Measurements from ENCODE around the gene ADGRA1. TPM values are rescaled to one million over a fixed set of nuclear protein-coding genes. Genes with fewer than 3 reads are reported as not detected.
"Not testable (repeated sequence)": the region's sequence is repeated elsewhere in the genome, so short reads cannot be mapped to it uniquely, and the experiment has no call there.

The ADGRA1 gene, protein sequence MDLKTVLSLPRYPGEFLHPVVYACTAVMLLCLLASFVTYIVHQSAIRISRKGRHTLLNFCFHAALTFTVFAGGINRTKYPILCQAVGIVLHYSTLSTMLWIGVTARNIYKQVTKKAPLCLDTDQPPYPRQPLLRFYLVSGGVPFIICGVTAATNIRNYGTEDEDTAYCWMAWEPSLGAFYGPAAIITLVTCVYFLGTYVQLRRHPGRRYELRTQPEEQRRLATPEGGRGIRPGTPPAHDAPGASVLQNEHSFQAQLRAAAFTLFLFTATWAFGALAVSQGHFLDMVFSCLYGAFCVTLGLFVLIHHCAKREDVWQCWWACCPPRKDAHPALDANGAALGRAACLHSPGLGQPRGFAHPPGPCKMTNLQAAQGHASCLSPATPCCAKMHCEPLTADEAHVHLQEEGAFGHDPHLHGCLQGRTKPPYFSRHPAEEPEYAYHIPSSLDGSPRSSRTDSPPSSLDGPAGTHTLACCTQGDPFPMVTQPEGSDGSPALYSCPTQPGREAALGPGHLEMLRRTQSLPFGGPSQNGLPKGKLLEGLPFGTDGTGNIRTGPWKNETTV
- total RNA-seq, result not detected

GRCh38 chr10:133087679-133088178 lies at the start of gene ADGRA1:
Gene ADGRA1 (plus strand): TSS chr10:133087924. CDS start chr10:133088910, 986 bp downstream.
- no peak for DNase-seq

DNA sequence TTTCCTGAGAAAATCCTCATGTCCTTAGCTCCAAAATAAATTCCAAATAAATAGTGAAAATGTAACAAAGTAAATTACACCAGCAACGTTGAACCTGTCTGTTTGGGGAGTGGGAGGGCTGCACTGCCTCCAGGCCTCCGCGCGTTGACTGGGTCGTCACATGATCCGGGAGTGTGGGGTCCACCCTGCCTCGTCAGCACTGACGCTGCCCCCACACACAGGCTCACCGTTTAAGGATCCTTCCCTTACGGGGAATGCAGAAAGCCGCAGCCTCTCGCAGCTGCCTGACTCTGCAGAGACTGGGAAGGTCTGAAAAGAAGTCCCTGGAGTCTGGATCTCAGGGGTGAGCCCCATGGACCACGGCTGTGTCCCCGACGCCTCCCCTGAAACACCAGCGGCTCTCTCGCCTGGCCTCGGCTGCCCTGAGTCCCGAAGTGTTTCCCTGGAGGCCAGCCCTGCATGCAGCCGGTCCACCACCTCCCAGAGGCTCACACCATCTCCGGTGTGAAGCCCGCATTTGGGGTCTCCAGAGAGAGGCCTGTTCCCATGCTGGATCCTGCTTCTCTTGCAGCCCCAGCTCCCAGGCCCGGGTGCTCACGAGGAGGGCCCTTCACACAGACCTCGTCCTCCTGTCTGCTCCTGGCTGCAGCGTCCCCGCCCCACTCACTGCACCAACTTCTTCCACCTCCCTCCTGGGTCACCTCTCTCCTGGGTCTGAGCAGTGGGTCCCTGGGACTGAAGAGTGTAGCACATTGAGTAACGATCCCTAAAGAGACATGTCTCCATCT lies 49.5 kb upstream of the ADGRA1 start:
- DNase-seq, result no peak

GRCh38 chr10:133039107-133039802 lies 48.5 kb upstream of the ADGRA1 start:
- no peak for DNase-seq

DNA sequence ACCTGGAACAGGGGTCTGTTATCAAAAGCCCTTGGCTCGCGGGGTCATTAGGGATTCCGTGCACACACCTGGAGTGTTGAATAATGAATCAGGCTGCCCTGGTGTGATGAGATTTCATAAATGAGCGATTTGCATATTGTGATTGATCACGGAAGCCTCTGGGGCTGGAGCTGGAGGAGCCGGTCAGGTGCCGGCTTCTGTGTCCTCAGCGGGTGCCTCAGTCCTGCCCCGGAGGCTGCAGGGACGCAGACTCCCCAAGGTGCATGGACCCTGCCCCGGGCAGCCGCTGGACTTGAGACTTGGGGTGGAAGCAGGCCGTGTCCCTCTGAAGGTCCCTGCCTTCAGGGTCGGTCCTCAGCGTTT lies 47.9 kb upstream of the ADGRA1 start:
- no peak for DNase-seq

DNA sequence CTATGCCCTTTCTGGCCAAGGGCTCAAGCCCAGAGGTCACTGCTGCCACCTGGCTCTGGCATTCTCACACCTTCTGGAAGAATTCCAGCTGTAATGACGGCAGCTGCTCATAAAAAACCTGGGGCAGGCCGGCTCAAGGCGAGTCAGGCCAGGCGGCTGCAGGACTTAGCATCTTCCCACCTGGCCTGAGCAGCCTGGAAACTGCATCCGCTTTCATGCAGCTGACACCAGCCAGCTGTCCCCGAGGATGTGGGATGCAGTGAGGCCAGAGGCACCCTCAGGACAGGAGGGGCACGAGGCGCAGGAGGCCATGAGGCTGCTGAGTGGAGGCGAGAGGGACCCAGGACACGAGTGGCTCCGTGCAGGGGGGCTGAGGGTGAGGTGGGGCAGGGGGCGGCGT lies 47.5 kb upstream of the ADGRA1 start:
- no peak for DNase-seq

DNA sequence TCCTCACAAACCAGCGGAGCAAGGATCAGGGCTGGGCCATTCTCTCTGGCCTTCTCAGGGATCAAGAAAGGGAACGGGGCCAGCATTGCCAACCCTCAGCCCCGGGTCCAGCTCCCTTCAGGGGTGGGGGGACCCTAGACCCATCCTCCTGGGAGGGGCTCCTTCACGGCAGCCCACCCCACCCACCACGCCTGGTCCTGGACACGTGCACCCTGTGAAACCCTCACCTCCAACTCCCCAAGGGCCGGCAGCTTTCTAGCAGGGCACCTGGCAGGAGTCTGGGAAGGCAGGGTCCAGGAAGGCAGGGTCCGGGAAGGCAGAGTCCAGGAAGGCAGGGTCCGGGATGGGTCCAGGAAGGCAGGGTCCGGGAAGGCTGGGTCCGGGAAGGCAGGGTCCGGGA lies 46.6 kb upstream of the ADGRA1 start:
- no peak for DNase-seq

DNA sequence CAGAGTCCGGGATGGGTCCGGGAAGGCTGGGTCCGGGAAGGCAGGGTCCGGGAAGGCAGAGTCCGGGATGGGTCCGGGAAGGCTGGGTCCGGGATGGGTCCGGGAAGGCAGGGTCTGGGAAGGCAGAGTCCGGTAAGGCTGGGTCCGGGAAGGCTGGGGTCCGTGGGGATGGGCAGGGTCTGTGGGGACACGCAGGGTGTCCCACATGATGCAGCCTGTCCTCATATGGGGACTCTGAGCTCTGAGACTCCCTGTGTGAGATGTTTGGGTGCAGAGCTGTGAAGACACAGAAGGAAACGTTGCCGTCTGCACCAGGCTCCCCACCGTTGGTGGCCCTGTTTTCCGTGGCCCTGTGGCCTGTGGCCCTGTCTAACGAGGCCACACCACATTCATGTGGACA lies 45.7 kb upstream of the ADGRA1 start:
- DNase-seq, result no peak

DNA sequence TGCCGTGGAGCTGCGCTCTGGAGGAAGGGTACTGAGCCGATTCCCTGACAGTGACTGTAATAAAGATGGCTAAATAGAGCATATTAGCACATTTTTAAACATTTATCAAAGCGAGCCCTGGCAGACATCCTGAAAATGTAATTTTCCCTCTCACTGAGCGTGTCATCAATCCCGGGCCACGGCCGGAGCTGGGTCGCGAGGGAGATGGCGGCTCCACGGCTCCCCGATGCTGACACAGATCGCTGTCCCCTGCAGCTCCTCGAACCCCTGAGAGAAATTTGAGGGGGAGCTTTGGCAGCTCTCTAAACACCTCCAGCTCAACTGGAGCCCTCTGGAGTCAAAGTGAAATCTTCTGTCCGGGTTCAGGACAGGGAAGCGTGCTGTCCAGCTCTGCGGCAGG lies 44.9 kb upstream of the ADGRA1 start:
- no peak for DNase-seq

- DNase-seq, result no peak
Measured at GRCh38 chr10:133043541-133044225, 44.0 kb upstream of the ADGRA1 start.

DNA sequence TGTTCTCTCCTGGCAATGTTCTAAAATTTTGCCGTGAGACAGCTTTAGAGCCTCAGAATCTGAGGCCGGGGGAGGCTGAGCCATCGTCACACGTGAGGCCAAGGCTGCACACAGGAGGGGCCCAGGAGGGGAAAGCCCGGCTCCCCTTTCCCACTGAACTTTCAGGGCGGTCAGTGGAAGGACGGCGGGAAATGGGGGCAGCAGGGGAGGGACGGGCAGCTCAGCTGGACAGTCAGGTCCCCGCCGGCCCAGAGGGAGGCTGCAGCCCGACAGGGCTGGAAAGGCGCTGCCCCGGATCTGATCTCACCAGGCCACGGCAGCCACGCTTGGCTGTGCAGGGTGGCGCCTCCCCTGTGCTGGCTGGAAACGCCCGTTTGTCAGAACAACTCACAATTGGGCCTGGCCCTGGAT lies 43.3 kb upstream of the ADGRA1 start:
- DNase-seq, result no peak

DNA sequence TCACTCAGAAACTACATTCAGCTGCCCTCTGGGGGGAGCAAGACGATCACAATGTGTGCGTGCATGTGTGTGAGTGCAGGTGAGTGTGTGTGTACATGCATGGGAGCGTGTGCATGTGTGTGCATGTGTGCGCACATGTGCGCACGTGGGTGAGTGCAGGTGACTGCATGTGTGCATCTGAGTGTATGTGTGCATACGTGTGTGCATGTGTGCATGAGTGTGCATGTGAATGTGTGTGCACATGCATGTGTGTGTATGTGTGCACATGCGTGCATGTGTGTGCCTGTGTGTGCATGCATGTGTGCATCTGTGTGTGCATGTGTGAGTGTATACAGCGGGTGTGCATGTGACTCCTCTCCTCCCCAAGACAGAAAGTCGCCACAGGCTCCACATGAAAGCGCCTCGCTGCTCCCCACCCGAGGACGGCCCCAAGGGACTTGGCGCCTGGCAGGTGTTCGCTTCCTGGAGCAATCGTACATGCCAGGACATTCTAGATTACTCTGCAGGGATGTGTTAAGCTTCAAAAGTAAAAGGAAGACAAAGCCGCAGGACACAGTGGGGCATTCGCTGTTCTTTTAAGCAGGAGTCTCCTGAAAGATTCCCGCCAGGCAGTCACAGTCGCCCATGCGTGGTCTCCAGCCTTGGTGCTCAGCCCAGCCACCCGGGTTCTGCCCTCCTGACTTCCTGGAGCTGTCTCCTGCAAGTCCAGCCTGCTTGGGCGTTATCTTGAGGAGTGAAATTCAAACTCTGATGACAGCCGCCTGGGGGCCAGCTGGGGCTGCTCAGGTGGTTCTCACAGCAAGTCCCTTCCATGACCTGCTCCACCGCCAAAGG lies 42.0 kb upstream of the ADGRA1 start:
- DNase-seq, result no peak

DNA sequence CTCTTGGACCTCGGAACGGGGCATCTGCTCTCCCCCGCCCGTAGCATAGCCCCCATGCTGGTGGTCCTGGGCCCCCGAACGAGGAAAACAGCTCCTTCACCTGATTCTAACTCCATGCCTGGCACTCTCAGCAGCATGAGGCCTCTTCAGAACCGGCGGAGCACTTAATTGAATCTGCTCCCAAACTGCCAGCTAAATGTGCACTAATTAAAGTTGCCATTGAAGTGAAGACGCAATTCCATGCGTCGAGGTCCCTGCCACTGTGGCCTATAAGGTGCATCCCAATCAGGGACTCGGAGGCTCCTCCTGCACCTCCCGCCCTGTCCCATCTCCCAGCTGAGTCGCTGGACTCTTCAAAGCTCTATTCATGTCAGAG lies 41.3 kb upstream of the ADGRA1 start:
- no peak for DNase-seq

- no peak for DNase-seq
Measured at GRCh38 chr10:133047526-133048123, 40.1 kb upstream of the ADGRA1 start.

- no peak for DNase-seq
Measured at GRCh38 chr10:133048266-133048665, 39.5 kb upstream of the ADGRA1 start.

GRCh38 chr10:133048926-133049325 lies 38.8 kb upstream of the ADGRA1 start:
- DNase-seq, result no peak

GRCh38 chr10:133049639-133050038 lies 38.1 kb upstream of the ADGRA1 start:
- DNase-seq, result no peak

DNA sequence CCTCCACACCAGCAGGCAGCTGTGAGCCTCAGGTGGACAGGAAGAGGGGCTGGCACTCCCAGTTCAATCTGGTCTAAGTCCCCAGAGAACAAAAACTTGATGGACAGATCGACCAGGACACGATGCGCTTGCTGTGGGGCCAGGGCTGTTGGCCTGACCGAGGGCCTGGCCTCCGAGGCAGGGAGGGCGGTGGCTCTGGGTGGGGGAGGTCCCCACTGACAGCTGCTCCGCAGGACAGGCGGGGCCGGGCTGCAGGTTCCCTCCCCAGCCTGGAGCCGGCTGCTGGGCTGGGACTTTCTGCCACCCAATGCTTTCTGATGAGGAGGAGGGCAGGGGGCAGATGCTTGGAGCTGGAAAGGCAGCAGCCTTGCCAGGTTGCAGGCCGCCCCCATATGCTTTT lies 37.4 kb upstream of the ADGRA1 start:
- DNase-seq, result no peak

DNA sequence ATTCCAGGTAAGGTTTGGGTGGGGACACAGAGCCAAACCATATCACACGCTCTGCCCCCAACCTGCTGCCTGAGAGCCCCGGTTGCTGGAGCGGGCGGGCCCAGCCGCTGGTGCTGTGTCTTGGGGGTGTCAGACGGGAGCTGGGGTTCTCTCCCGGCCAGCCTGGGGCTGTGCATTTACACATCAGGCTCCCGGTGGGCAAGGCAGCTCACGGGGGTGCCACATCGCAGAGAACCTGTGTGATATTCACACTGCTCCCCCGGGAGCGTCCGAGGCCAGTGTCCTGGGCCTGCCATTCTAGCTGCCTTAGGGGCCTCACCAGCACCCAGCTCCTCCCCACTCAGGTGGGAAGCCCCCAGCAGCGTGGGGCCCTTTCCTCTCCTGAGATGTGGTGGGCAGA lies 35.6 kb upstream of the ADGRA1 start:
- DNase-seq, result no peak

GRCh38 chr10:133053527-133054133 lies 34.1 kb upstream of the ADGRA1 start:
- not testable (repeated sequence) for DNase-seq

DNA sequence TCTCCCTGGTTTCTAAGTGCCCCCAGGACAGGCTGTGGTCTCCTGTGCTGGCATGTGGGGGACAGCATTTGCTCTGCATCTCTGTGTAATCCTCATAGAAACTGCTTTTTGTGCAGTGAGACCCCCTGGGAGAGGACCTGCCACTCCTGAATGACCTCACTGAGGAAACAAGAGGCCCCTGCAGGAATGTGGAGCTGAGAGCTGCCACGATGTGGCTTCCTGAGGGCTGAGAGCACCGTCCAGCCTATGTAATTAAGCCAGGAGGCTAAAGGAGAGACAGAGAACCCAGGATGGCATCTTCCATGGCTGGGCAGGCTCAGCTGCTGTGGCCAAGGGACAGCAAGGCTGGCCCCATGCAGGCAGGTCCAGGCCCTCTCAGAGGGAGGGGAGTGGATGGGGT lies 32.3 kb upstream of the ADGRA1 start:
- no peak for DNase-seq

DNA sequence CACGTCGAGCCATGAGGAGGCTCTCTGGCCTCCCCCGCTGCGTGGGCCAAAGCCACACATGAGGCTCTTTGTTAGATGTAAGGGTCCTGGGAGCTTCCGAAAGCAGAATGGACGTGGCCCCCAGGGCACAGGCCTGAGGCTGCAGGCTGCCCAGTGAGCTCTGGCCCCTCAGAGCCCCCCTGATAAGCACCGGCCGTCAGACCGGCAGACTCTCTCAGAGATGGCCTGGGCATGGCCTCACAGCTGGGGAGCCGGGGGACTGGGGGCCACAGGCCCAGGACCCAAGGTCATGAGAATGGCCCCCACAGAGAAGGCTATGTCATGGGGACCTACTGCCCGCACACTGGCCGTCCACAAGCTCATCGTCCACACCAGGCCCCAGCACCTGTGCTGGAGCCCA lies 31.7 kb upstream of the ADGRA1 start:
- no peak for DNase-seq
